ENCODE results near the gene GPR35. TPM values are rescaled to one million over a fixed set of nuclear protein-coding genes. Genes with fewer than 3 reads are reported as not detected.

Gene GPR35
- total and polyA plus RNA-seq, 2 donors (not counting 3 experiments of a cell fraction or from before 2014, with no cell fraction given) = 0.18 to 0.33 TPM

- H3K9ac ChIP-seq (replicated peaks; ENCODE audit: extremely low read depth, insufficient read depth, low read length) = peak overlapping the region; percentile 91
- H3K4me1 ChIP-seq (ENCODE audit: control insufficient read depth, extremely low read depth, insufficient read depth, low read length) = peaks cover 17% of the 10 kb centered on the region
- H3K27me3 ChIP-seq (ENCODE audit: control insufficient read depth in 2 of 2, insufficient read depth in 2 of 2, low read length in 2 of 2) = no peaks in the 10 kb centered on the region
- peak overlapping the region; percentile 76 to 84 (median 84) for H3K4me3 ChIP-seq (replicated peaks in 1 of 3; ENCODE audit: insufficient read depth in 1 of 3, low read depth in 1 of 3, low read length in 3 of 3)
- dilution Hi-C loops (cut with MboI; ENCODE audit: extremely low pct_ligation_motif_present, low sequenced_read_pairs) (no loop called here), intact Hi-C loops (cut with micrococcal nuclease) (loop anchor here (1.0 kb wide), 3 partner anchors 21 to 74 kb away; partner anchors contain the start of gene DUSP28)
- H4K20me1 ChIP-seq (replicated peaks; ENCODE audit: control insufficient read depth, extremely low read depth, insufficient read depth, low read length) = no peaks in the 10 kb centered on the region
- no peak overlapping the region for H3K27ac ChIP-seq (ENCODE audit: insufficient read depth, low read depth, low read length)
- peak; percentile 21 for DNase-seq (ENCODE audit: low read depth, low spot score)
- ChIA-PET POLR2A (interaction anchor here (1.0 to 3.3 kb wide), 3 partner anchors 18 to 26 kb away, joined by 7 to 13 read pairs (median 8); partner anchors contain the start of gene RNPEPL1), CTCF (interaction anchor here (0.8 to 5.3 kb wide), 12 partner anchors 9 to 355 kb away, joined by 3 to 47 read pairs (median 10); partner anchors contain the start of genes ANKMY1 and RNPEPL1)
- TSS peak; percentile 52 for BruUV-seq (replicated peaks)
- peaks cover 2 to 12% of the 10 kb centered on the region in 2 experiments for H3K36me3 ChIP-seq (ENCODE audit: control insufficient read depth in 2 of 2, extremely low read depth in 1 of 2, insufficient read depth in 2 of 2, low read length in 2 of 2)
- TF ChIP-seq GATA2 (IDR thresholded peaks at IDR 0.05; ENCODE audit: insufficient read depth, insufficient read length, low read depth, low read length) (no peak), MAX (IDR thresholded peaks at IDR 0.05; ENCODE audit: insufficient read depth, insufficient read length) (no peak), EZH2 (IDR thresholded peaks at IDR 0.05; ENCODE audit: borderline replicate concordance, low read depth, low read length, severe bottlenecking) (no peak), JUN (IDR thresholded peaks at IDR 0.05; ENCODE audit: borderline replicate concordance, insufficient read depth, insufficient read length, low read depth) (no peak), MYC (IDR thresholded peaks at IDR 0.05; ENCODE audit: low read depth, low read length) (no peak), POLR2AphosphoS5 (IDR thresholded peaks at IDR 0.05; ENCODE audit: insufficient read depth, low read depth, low read length) (no peak), CTCF (IDR thresholded peaks at IDR 0.05; ENCODE audit: extremely low read depth in 1 of 2, insufficient read depth in 1 of 2, low read depth in 1 of 2, low read length in 2 of 2) (no peak), POLR2A (IDR thresholded peaks at IDR 0.05; ENCODE audit: low read depth, low read length) (no peak), FOS (IDR thresholded peaks at IDR 0.05; ENCODE audit: borderline replicate concordance, insufficient read depth, low read length) (no peak)
- H3K9me3 ChIP-seq (replicated peaks; ENCODE audit: control insufficient read depth, insufficient read depth, low read length) = no peaks in the 10 kb centered on the region
- H2AFZ ChIP-seq (ENCODE audit: low read depth, low read length) = peak overlapping the region; percentile 74
- peak; percentile 43 for FAIRE-seq
- H3K9me1 ChIP-seq (replicated peaks; ENCODE audit: control insufficient read depth, extremely low read depth, insufficient read depth, low read length) = no peaks in the 10 kb centered on the region
- peaks cover 60% of the 10 kb centered on the region for H3K79me2 ChIP-seq (ENCODE audit: control insufficient read depth, insufficient read depth, low read length)
- peak overlapping the region; percentile 69 for H3K4me2 ChIP-seq (ENCODE audit: insufficient read depth, low read length)
These were observed 38.1 kb upstream of the GPR35 start for GRCh38 chr2:240586919-240587800.

Measured in endothelial cell of umbilical vein (primary cell).